ENCODE results near the gene IL27RA.

Gene IL27RA

DNA sequence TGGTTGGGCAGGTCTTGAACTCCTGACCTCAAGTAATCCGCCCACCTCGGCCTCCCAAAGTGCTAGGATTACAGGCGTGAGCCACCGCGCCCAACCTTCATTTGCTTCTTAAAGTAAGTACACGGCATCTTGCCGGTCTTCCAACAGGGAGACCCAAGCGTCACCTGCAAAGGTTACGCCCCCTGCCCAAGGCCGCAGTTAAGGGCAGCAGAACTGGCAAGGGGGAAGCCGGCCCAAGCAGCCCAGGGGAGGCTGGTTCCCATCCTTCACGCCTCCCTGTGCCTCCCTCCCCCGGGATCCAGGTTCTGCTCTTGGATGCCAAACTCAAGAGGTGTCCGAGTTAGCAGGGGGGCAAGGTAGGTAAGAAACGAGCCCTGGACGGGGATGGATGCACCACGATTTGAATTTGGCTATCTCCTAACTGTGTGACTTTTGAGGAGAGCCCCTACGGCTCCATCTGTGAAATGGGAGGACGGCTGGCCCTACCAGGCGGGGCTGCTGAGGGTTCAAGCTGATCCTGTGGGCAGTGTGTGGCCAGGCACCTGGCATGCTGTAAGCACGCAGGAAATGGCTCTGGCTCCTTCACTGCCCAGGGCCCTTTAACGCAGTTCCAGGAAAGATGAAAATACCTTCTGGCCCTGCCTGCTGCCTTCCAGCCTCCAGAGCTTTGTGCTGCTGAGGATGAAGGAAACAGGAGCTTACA is 34.5 kb upstream of the IL27RA start:
- peaks cover 48% of the 10 kb centered on the region for H3K79me2 ChIP-seq (ENCODE audit: insufficient read depth, low read length)
- H2AFZ ChIP-seq (ENCODE audit: low read length), result no peak overlapping the region
- peaks cover 15% of the 10 kb centered on the region for H3K36me3 ChIP-seq (ENCODE audit: insufficient read depth, low read length)
- no peak overlapping the region for H3K4me3 ChIP-seq (ENCODE audit: low read length, poor library complexity, severe bottlenecking)
- no peaks in the 10 kb centered on the region for H3K9me2 ChIP-seq (replicated peaks; ENCODE audit: low read depth, low read length)
- peaks cover 13% of the 10 kb centered on the region; the same call in 1 of the 2 replicates for H3K9me3 ChIP-seq (ENCODE audit: insufficient read depth, low read depth, low read length)
- H4K20me1 ChIP-seq (ENCODE audit: insufficient read depth, low read length, poor library complexity, severe bottlenecking), result no peaks in the 10 kb centered on the region
- no peak for TF ChIP-seq EZH2phosphoT487 (IDR thresholded peaks at IDR 0.05; ENCODE audit: borderline replicate concordance)
- TF ChIP-seq, protein P1, sequence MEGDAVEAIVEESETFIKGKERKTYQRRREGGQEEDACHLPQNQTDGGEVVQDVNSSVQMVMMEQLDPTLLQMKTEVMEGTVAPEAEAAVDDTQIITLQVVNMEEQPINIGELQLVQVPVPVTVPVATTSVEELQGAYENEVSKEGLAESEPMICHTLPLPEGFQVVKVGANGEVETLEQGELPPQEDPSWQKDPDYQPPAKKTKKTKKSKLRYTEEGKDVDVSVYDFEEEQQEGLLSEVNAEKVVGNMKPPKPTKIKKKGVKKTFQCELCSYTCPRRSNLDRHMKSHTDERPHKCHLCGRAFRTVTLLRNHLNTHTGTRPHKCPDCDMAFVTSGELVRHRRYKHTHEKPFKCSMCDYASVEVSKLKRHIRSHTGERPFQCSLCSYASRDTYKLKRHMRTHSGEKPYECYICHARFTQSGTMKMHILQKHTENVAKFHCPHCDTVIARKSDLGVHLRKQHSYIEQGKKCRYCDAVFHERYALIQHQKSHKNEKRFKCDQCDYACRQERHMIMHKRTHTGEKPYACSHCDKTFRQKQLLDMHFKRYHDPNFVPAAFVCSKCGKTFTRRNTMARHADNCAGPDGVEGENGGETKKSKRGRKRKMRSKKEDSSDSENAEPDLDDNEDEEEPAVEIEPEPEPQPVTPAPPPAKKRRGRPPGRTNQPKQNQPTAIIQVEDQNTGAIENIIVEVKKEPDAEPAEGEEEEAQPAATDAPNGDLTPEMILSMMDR (conservative IDR thresholded peaks at IDR 0.05; ENCODE audit: low read length), result no peak
- no peak overlapping the region for H3K4me2 ChIP-seq (ENCODE audit: low read depth, low read length, poor library complexity, severe bottlenecking)
- H3K27me3 ChIP-seq (ENCODE audit: insufficient read depth, low read length, poor library complexity, severe bottlenecking), result no peaks in the 10 kb centered on the region
- H3K4me1 ChIP-seq (ENCODE audit: insufficient read depth, low read length, poor library complexity, severe bottlenecking), result peaks cover 15% of the 10 kb centered on the region
- no peaks in the 10 kb centered on the region; the same call in 1 of the 2 replicates for H3F3A ChIP-seq (ENCODE audit: low read depth)
- H3K9ac ChIP-seq (ENCODE audit: low read depth, low read length, poor library complexity, severe bottlenecking), result no peak overlapping the region

DNA sequence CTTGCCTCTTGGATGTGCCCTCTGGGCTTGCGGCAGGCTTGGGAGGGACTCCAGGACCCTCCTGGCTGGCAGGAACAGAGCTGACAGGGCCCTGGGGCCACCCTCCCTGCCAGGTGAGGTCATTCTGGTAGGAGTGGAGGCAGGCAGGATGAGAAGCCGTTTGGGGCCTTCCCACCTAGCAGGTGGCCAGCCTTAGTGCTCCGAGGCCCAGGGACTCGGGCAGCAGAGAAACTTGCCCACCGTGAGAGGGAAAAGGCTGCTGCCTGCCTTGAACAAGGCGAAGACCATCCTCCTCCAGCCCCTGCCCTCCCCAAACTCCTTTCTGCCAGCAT is 34.0 kb upstream of the IL27RA start:
- Histone ChIP-seq H4K20me1 (ENCODE audit: insufficient read depth, low read length, poor library complexity, severe bottlenecking) (no peaks in the 10 kb centered on the region), H3K4me1 (ENCODE audit: insufficient read depth, low read length, poor library complexity, severe bottlenecking) (peaks cover 21% of the 10 kb centered on the region), H2AFZ (ENCODE audit: low read length) (no peak overlapping the region), H3K4me3 (ENCODE audit: low read length, poor library complexity, severe bottlenecking) (no peak overlapping the region), H3K9ac (ENCODE audit: low read depth, low read length, poor library complexity, severe bottlenecking) (no peak overlapping the region), H3K27me3 (ENCODE audit: insufficient read depth, low read length, poor library complexity, severe bottlenecking) (no peaks in the 10 kb centered on the region), H3K9me2 (replicated peaks; ENCODE audit: low read depth, low read length) (no peaks in the 10 kb centered on the region), H3K79me2 (ENCODE audit: insufficient read depth, low read length) (peaks cover 50% of the 10 kb centered on the region), H3K36me3 (ENCODE audit: insufficient read depth, low read length) (peaks cover 11% of the 10 kb centered on the region), H3F3A (ENCODE audit: low read depth) (no peaks in the 10 kb centered on the region; the same call in 1 of the 2 replicates), H3K9me3 (ENCODE audit: insufficient read depth, low read depth, low read length) (peaks cover 13% of the 10 kb centered on the region; the same call in 1 of the 2 replicates), H3K4me2 (ENCODE audit: low read depth, low read length, poor library complexity, severe bottlenecking) (no peak overlapping the region)
- TF ChIP-seq, protein P1 (conservative IDR thresholded peaks at IDR 0.05; ENCODE audit: low read length), result no peak

DNA sequence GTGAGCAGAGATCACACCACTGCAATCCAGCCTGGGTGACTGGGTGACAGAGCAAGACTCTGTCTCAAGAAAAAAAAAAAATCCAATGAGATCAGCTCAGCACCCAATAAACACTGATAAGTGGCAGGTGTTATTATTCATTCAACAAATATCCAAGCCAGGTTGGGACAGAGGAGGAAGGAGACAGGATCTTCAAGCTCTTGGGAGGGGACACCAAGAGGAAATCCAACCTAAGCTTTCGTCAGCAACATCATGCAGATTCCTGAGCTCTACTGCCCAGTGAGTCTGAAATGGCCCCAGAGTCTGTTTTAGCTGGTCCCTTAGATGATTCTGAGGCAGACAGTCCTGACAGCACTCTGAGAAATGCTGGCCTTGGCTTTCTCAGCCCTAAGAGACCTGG is 33.1 kb upstream of the IL27RA start:
- Histone ChIP-seq H3K4me3 (ENCODE audit: low read length, poor library complexity, severe bottlenecking) (no peak overlapping the region), H4K20me1 (ENCODE audit: insufficient read depth, low read length, poor library complexity, severe bottlenecking) (no peaks in the 10 kb centered on the region), H3K4me1 (ENCODE audit: insufficient read depth, low read length, poor library complexity, severe bottlenecking) (peaks cover 29% of the 10 kb centered on the region), H3K9ac (ENCODE audit: low read depth, low read length, poor library complexity, severe bottlenecking) (no peak overlapping the region), H3K4me2 (ENCODE audit: low read depth, low read length, poor library complexity, severe bottlenecking) (no peak overlapping the region), H3K36me3 (ENCODE audit: insufficient read depth, low read length) (peaks cover 8% of the 10 kb centered on the region), H3K9me2 (replicated peaks; ENCODE audit: low read depth, low read length) (no peaks in the 10 kb centered on the region), H3F3A (ENCODE audit: low read depth) (peaks cover 6% of the 10 kb centered on the region; the same call in 1 of the 2 replicates), H2AFZ (ENCODE audit: low read length) (no peak overlapping the region), H3K9me3 (ENCODE audit: insufficient read depth, low read depth, low read length) (peaks cover 13% of the 10 kb centered on the region; the same call in 1 of the 2 replicates), H3K79me2 (ENCODE audit: insufficient read depth, low read length) (peaks cover 52% of the 10 kb centered on the region), H3K27me3 (ENCODE audit: insufficient read depth, low read length, poor library complexity, severe bottlenecking) (no peaks in the 10 kb centered on the region)
- TF ChIP-seq, protein P1 (conservative IDR thresholded peaks at IDR 0.05; ENCODE audit: low read length), result no peak
- no peak for TF ChIP-seq EZH2phosphoT487 (IDR thresholded peaks at IDR 0.05; ENCODE audit: borderline replicate concordance)
